H9 (cell line): ENCODE data around the gene STYXL1. TPM values are rescaled to one million over a fixed set of nuclear protein-coding genes. Genes with fewer than 3 reads are reported as not detected.
"Not testable (repeated sequence)": the region's sequence is repeated elsewhere in the genome, so short reads cannot be mapped to it uniquely, and the experiment has no call there.

Source experiments
- DNase-seq: peaks from one replicate; pipeline ENCODE4 v3.0.0-alpha.2; 2017
- H2AFZ ChIP-seq: one replicate; pipeline ENCODE4 v1.6.1; 2013; ENCODE audit warnings: mild to moderate bottlenecking, low read length, control low read depth, moderate library complexity
- H2AK5ac ChIP-seq: 2 replicates; pipeline ENCODE4 v1.6.1; 2013; ENCODE audit warnings: low read length, control low read depth, mixed read lengths; ENCODE audit not compliant: insufficient read length
- H2BK120ac ChIP-seq: one replicate; pipeline ENCODE4 v1.6.1; 2013; ENCODE audit warnings: low read depth, mild to moderate bottlenecking, low read length, control low read depth, inconsistent platforms; ENCODE audit not compliant: poor library complexity, severe bottlenecking
- H2BK12ac ChIP-seq: 2 replicates; pipeline ENCODE4 v1.6.1; 2013; ENCODE audit warnings: low read length, control low read depth, mixed read lengths, low read depth; ENCODE audit not compliant: insufficient read length
- H2BK15ac ChIP-seq: 2 replicates; pipeline ENCODE4 v1.6.1; 2013; ENCODE audit warnings: low read depth, low read length, control low read depth
- H2BK20ac ChIP-seq: one replicate; pipeline ENCODE4 v1.6.1; 2013; ENCODE audit warnings: low read depth, mild to moderate bottlenecking, low read length, control low read depth, inconsistent platforms; ENCODE audit not compliant: poor library complexity, severe bottlenecking
- H2BK5ac ChIP-seq: 2 replicates; pipeline ENCODE4 v1.6.1; 2013; ENCODE audit warnings: low read length, control low read depth, mixed read lengths; ENCODE audit not compliant: insufficient read length
- H3K14ac ChIP-seq: 2 replicates; pipeline ENCODE4 v1.6.1; 2013; ENCODE audit warnings: low read length, control low read depth; ENCODE audit not compliant: insufficient read depth
- H3K18ac ChIP-seq: 2 replicates; pipeline ENCODE4 v1.6.1; 2013; ENCODE audit warnings: low read depth, mild to moderate bottlenecking, mixed read lengths, low read length, control low read depth; ENCODE audit not compliant: insufficient read length
- H3K23ac ChIP-seq: 2 replicates; pipeline ENCODE4 v1.6.1; 2013; ENCODE audit warnings: low read length, control low read depth, mixed read lengths, low read depth; ENCODE audit not compliant: insufficient read length
- H3K23me2 ChIP-seq: 2 replicates; pipeline ENCODE4 v1.6.1; 2013; ENCODE audit warnings: low read depth, mild to moderate bottlenecking, mixed read lengths, low read length, control low read depth; ENCODE audit not compliant: insufficient read length, poor library complexity, severe bottlenecking
- H3K27ac ChIP-seq: 2 replicates; pipeline ENCODE4 v1.5.1; 2013; ENCODE audit warnings: low read length, control low read depth, mixed read lengths, low read depth; ENCODE audit not compliant: insufficient read length
- H3K27me3 ChIP-seq: 2 replicates; pipeline ENCODE4 v1.6.1; 2013; ENCODE audit warnings: low read length, control low read depth, inconsistent platforms; ENCODE audit not compliant: insufficient read depth
- H3K4ac ChIP-seq: 2 replicates; pipeline ENCODE4 v1.6.1; 2013; ENCODE audit warnings: low read depth, mild to moderate bottlenecking, control low read depth, inconsistent platforms, low read length, moderate library complexity
- H3K4me1 ChIP-seq: 2 replicates; pipeline ENCODE4 v1.6.1; 2013; ENCODE audit warnings: low read length, control low read depth, inconsistent platforms; ENCODE audit not compliant: insufficient read depth
- H3K4me2 ChIP-seq: 2 replicates; pipeline ENCODE4 v1.6.1; 2013; ENCODE audit warnings: low read length, control low read depth, mixed read lengths; ENCODE audit not compliant: insufficient read length, insufficient read depth
- H3K56ac ChIP-seq: 2 replicates; pipeline ENCODE4 v1.6.1; 2013; ENCODE audit warnings: low read depth, mild to moderate bottlenecking, mixed read lengths, low read length, control low read depth; ENCODE audit not compliant: insufficient read length
- H3K79me1 ChIP-seq: 2 replicates; pipeline ENCODE4 v1.6.1; 2013; ENCODE audit warnings: low read depth, mild to moderate bottlenecking, moderate library complexity, low read length, control low read depth, inconsistent platforms; ENCODE audit not compliant: insufficient read depth, poor library complexity, severe bottlenecking
- H3K79me2 ChIP-seq: 2 replicates; pipeline ENCODE4 v1.6.1; 2013; ENCODE audit warnings: low read length, control low read depth, inconsistent platforms; ENCODE audit not compliant: insufficient read depth
- H3K9ac ChIP-seq: 2 replicates; pipeline ENCODE4 v1.6.1; 2013; ENCODE audit warnings: low read length, control low read depth, mixed read lengths; ENCODE audit not compliant: insufficient read length; ENCODE audit errors: extremely low read depth
- H3K9me3 ChIP-seq: one replicate; pipeline ENCODE4 v1.6.1; 2013; ENCODE audit warnings: low read depth, low read length, inconsistent platforms; ENCODE audit not compliant: control insufficient read depth
- H3T11ph ChIP-seq: one replicate; pipeline ENCODE4 v1.6.1; 2013; ENCODE audit warnings: mild to moderate bottlenecking, low read length, control low read depth, inconsistent platforms
- H4K20me1 ChIP-seq: one replicate; pipeline ENCODE4 v1.6.1; 2013; ENCODE audit not compliant: control insufficient read depth, insufficient read length, insufficient read depth
- H4K5ac ChIP-seq: 2 replicates; pipeline ENCODE4 v1.6.1; 2013; ENCODE audit warnings: low read depth, mild to moderate bottlenecking, mixed read lengths, low read length, control low read depth; ENCODE audit not compliant: insufficient read length
- H4K8ac ChIP-seq: replicated peaks from 2 replicates; pipeline ENCODE4 v1.6.1; 2013; ENCODE audit warnings: low read length, control low read depth, mixed read lengths, low read depth; ENCODE audit not compliant: insufficient read length
- H4K91ac ChIP-seq: 2 replicates; pipeline ENCODE4 v1.6.1; 2013; ENCODE audit warnings: low read depth, mild to moderate bottlenecking, moderate library complexity, mixed read lengths, low read length, control low read depth; ENCODE audit not compliant: insufficient read length
- H3K27ac Mint-ChIP-seq, 3 experiments: 2 replicates in 2 of 3; 3 replicates in 1 of 3; pipeline ENCODE4 v1.8.0; 2020 to 2021; ENCODE audit warnings: mixed read lengths in 3 of 3, mild to moderate bottlenecking in 1 of 3, moderate library complexity in 1 of 3
- H3K27me3 Mint-ChIP-seq: 2 replicates; pipeline ENCODE4 v1.8.0; 2021; ENCODE audit warnings: low read depth, mild to moderate bottlenecking, moderate library complexity, mixed read lengths
- H3K36me3 Mint-ChIP-seq, 3 experiments: 2 replicates in 2 of 3; 3 replicates in 1 of 3; pipeline ENCODE4 v1.8.0; 2020 to 2021; ENCODE audit warnings: low read depth in 3 of 3, mixed read lengths in 3 of 3; ENCODE audit not compliant: insufficient read depth in 1 of 3
- H3K4me1 Mint-ChIP-seq, 2 experiments: 2 replicates each; pipeline ENCODE4 v1.8.0; 2020; ENCODE audit warnings: mixed read lengths in 2 of 2
- H3K4me3 Mint-ChIP-seq, 2 experiments: 2 replicates in 1 of 2; 3 replicates in 1 of 2; pipeline ENCODE4 v1.8.0; 2020 to 2021; ENCODE audit warnings: mild to moderate bottlenecking in 2 of 2, mixed read lengths in 2 of 2, moderate library complexity in 1 of 2
- H3K9me3 Mint-ChIP-seq, 2 experiments: 2 replicates in 1 of 2; 3 replicates in 1 of 2; pipeline ENCODE4 v1.8.0; 2020; ENCODE audit warnings: mild to moderate bottlenecking in 2 of 2, mixed read lengths in 2 of 2, moderate library complexity in 1 of 2
- CTCF ChIP-seq: fragments of 200-600 bp; sonication (generic); conservative IDR thresholded peaks from 3 replicates; pipeline ENCODE4 v1.8.0; 2021; ENCODE audit warnings: antibody characterized with exemption, mild to moderate bottlenecking
- WGBS: extraction: QIAGEN DNeasy Blood & Tissue Kit; methylation state at CpG from one replicate; pipeline ENCODE4 v1.1.7; 2013; ENCODE audit warnings: missing lambda C conversion rate, low lambda C conversion rate, mixed read lengths; ENCODE audit not compliant: insufficient read length; ENCODE audit errors: extremely low coverage; 5-methylcytosine and 5-hydroxymethylcytosine counted together
- total RNA-seq: library from RNA; stranded (reverse); gene quantifications from 2 replicates; pipeline ENCODE4 v1.2.1, GENCODE V29; 2021

STYXL1 gene
- total RNA-seq, 1 experiment from 2014 or later, result 38.7 TPM

- Histone ChIP-seq H2BK20ac (no peak overlapping the region), H3K79me1 (peaks cover 9% of the 10 kb centered on the region), H3K14ac (no peak overlapping the region), H3K18ac (no peak overlapping the region), H3K56ac (no peak overlapping the region), H3T11ph (no peak overlapping the region), H2BK5ac (no peak overlapping the region), H2AFZ (no peak overlapping the region), H2BK15ac (no peak overlapping the region), H3K4me2 (no peak overlapping the region), H3K23me2 (peaks cover 4% of the 10 kb centered on the region), H3K27ac (no peak overlapping the region), H4K8ac (no peak overlapping the region), H2AK5ac (no peak overlapping the region), H2BK12ac (no peak overlapping the region), H4K5ac (no peak overlapping the region), H4K91ac (no peak overlapping the region), H3K9ac (no peak overlapping the region), H3K4ac (no peak overlapping the region), H3K79me2 (peaks cover 30% of the 10 kb centered on the region; the same call in 1 of the 2 replicates), H3K4me1 (peaks cover 5% of the 10 kb centered on the region; the same call in 1 of the 2 replicates), H2BK120ac (no peak overlapping the region), H3K23ac (no peak overlapping the region), H3K27me3 (no peaks in the 10 kb centered on the region), H4K20me1 (no peaks in the 10 kb centered on the region), H3K9me3 (no peaks in the 10 kb centered on the region)
- TF ChIP-seq CTCF, result no peak
- H3K4me3 Mint-ChIP-seq, result peak overlapping the region in 1 of 2 experiments; percentile 50; a peak in 2 of 5 replicates
- DNase-seq, result no peak
- H3K9me3 Mint-ChIP-seq, result no peaks in the 10 kb centered on the region; a peak in 1 of 5 replicates
- WGBS, result no CpG with 5 or more reads among the region's 6 CpGs
- peak overlapping the region; percentile 28 to 92 (median 47); a peak in 3 of 7 replicates for H3K27ac Mint-ChIP-seq
- H3K36me3 Mint-ChIP-seq, result peaks cover 38 to 55% (median 54%) of the 10 kb centered on the region in 3 experiments
- H3K4me1 Mint-ChIP-seq, result peaks cover 13 to 20% of the 10 kb centered on the region in 2 experiments
- no peaks in the 10 kb centered on the region for H3K27me3 Mint-ChIP-seq
These were observed 5.7 kb upstream of the STYXL1 start for GRCh38 chr7:76053461-76053860.

- not testable (repeated sequence) for H3K9me3 Mint-ChIP-seq, H3T11ph ChIP-seq, H3K56ac ChIP-seq, H2AK5ac ChIP-seq, H3K27ac ChIP-seq, H3K27me3 Mint-ChIP-seq, H3K14ac ChIP-seq, H3K4ac ChIP-seq, H2BK120ac ChIP-seq, H3K9me3 ChIP-seq, H4K91ac ChIP-seq, H2AFZ ChIP-seq, H3K4me1 ChIP-seq, H2BK12ac ChIP-seq, H3K9ac ChIP-seq, H3K23me2 ChIP-seq, H3K18ac ChIP-seq, H3K79me1 ChIP-seq, H2BK15ac ChIP-seq, H4K5ac ChIP-seq, H2BK20ac ChIP-seq, H2BK5ac ChIP-seq, H4K20me1 ChIP-seq, H3K23ac ChIP-seq, DNase-seq, H3K4me2 ChIP-seq, H3K27me3 ChIP-seq, H4K8ac ChIP-seq
- peaks cover 33% of the 10 kb centered on the region; the same call in 1 of the 2 replicates for H3K79me2 ChIP-seq
- Mint-ChIP-seq H3K4me1 (peaks cover 13 to 20% of the 10 kb centered on the region in 2 experiments), H3K4me3 (peak overlapping the region in 1 of 2 experiments; percentile 6; a peak in 2 of 5 replicates), H3K27ac (peak overlapping the region in 2 of 3 experiments; percentile 87 to 89; a peak in 2 of 7 replicates), H3K36me3 (peaks cover 32 to 51% (median 46%) of the 10 kb centered on the region in 3 experiments)
- WGBS, result no CpG with 5 or more reads among the region's 8 CpGs
These were observed 4.9 kb upstream of the STYXL1 start for GRCh38 chr7:76052681-76053080.
